Heart left ventricle (tissue), 16 donors: ENCODE data around the gene RPL35. TPM values are rescaled to one million over a fixed set of nuclear protein-coding genes. Genes with fewer than 3 reads are reported as not detected.

Experiments
- ATAC-seq, 4 donors: fragments of 200-7000 bp; cut with Tn5 transposase; one replicate each; pipeline ENCODE4 v1.9.1; 2020 to 2022; ENCODE audit warnings: moderate library complexity in 4 of 4, mild to moderate bottlenecking in 3 of 4, moderate number of reproducible peaks in 1 of 4
- DNase-seq, 5 donors: peaks; one replicate each; pipeline ENCODE4 v3.0.0-alpha.2; 2020
- H3K27ac ChIP-seq, 12 donors: fragments of 200-600 bp; sonication (generic) in 4 of 12; one replicate each; pipeline versions ENCODE4 v1.5.0 to v1.8.0; 2016 to 2022; ENCODE audit warnings: mild to moderate bottlenecking in 2 of 12
- H3K27me3 ChIP-seq, 9 donors: fragments of 200-600 bp; sonication (generic) in 2 of 9; one replicate each; pipeline versions ENCODE4 v1.5.1 to v1.8.0; 2016 to 2022; ENCODE audit warnings: mild to moderate bottlenecking in 3 of 9
- H3K36me3 ChIP-seq, 9 donors: fragments of 200-600 bp; sonication (generic) in 2 of 9; one replicate each; pipeline versions ENCODE4 v1.5.0 to v1.8.0; 2018 to 2022; ENCODE audit warnings: mild to moderate bottlenecking in 2 of 9
- H3K4me1 ChIP-seq, 12 donors: fragments of 200-600 bp; sonication (generic) in 4 of 12; one replicate each; pipeline versions ENCODE4 v1.5.0 to v1.8.0; 2016 to 2022; ENCODE audit warnings: mild to moderate bottlenecking in 3 of 12
- H3K4me3 ChIP-seq, 12 donors: fragments of 200-600 bp; sonication (generic) in 4 of 12; one replicate each; pipeline versions ENCODE4 v1.5.0 to v1.8.0; 2017 to 2022; ENCODE audit warnings: mild to moderate bottlenecking in 9 of 12, moderate library complexity in 4 of 12
- H3K9me3 ChIP-seq, 12 donors: fragments of 200-600 bp; sonication (generic) in 4 of 12; one replicate each; pipeline versions ENCODE4 v1.5.0 to v1.8.0; 2016 to 2022; ENCODE audit warnings: mild to moderate bottlenecking in 1 of 12
- CTCF ChIP-seq, 12 donors: fragments of 200-600 bp; sonication (generic) in 4 of 12; IDR thresholded peaks; one replicate each; pipeline versions ENCODE4 v1.5.0 to v1.8.0; 2018 to 2022; ENCODE audit warnings: antibody characterized with exemption in 12 of 12, mild to moderate bottlenecking in 5 of 12
- POLR2A ChIP-seq, 2 donors: fragments of 450-650 bp; IDR thresholded peaks; one replicate each; pipeline ENCODE4 v1.6.1; 2017; ENCODE audit warnings: antibody characterized with exemption in 2 of 2, mild to moderate bottlenecking in 2 of 2, moderate library complexity in 2 of 2
- WGBS, 4 donors: extraction: QIAGEN DNeasy Blood & Tissue Kit in 2 of 4; methylation state at CpG; one replicate each; pipeline versions ENCODE4 v1.1.5 to v1.1.7; 2013 to 2018; 5-methylcytosine and 5-hydroxymethylcytosine counted together
- intact Hi-C, 10 donors: fragments of 100-400 bp; cut with DNase I; formaldehyde crosslinking; loops; one replicate each; pipeline versions ENCODE4 v1.11.1 to v1.14.2; 2022
- polyA plus RNA-seq, 2 donors: library from polyadenylated mRNA; stranded (reverse); fragments of 200-250 nt; gene quantifications; one replicate each; pipeline ENCODE4 v1.2.3, GENCODE V29; 2013
- total RNA-seq, 9 donors: library from RNA; depleted of rRNA in 2 of 9; stranded (reverse); fragments of >200 nt in 2 of 9; fragmentation: NEBNext Ultra II Directional in 3 of 9; extraction: Animal tissue kit (Norgen Biotek cat#: 25700) in 3 of 9; gene quantifications; one replicate each; pipeline versions ENCODE4 v1.1.0 to v1.2.4, GENCODE V29; 2016 to 2023
- donor health status: ischemic (EF 13 %, LVEDD 7.1; RV severe dilation, severe dysfunction).
- donor health status: healthy with polysubstance abuse.
- donor health status: DM: no; HTN: yes; CAD: no.
- donor health status: DM: no; HTN: no; CAD: no.
- donor health status: ischemic (EF 25% LVEDD 6.9; RV normal size, moderate dysfunction).
- donor health status: ischemic (EF 25% LVEDD 5.7; RV mildly dilated, moderate dysfunction).
- donor health status: healthy.
- donor health status: DM: yes; HTN: yes; CAD: no.
- donor health status: ischemic (EF 35%, LVEDD 5.7; RV mildly dilated, moderate dysfunction).
- donor health status: nonischemic (EF 11% LVEDD 7.7; RV severe dilation, severe dysfunction).
- donor health status: DM: yes; HTN: yes; CAD: no.
- donor health status: PGD.
- donor health status: ischemic (EF 29% LVEDD 5.4; RV normal size, mild dysfunction).
- donor health status: nonischemic (EF 23%, LVEDD 6.1; RV moderate dilation, normal function).

RPL35 gene
- total and polyA plus RNA-seq, 11 donors = 600 to 3,054 (median 868) TPM

- Histone ChIP-seq H3K27ac (no peak overlapping the region), H3K27me3 (no peaks in the 10 kb centered on the region), H3K4me1 (no peaks in the 10 kb centered on the region), H3K36me3 (peaks cover 0 to 76% (median 69%) of the 10 kb centered on the region in 9 donors), H3K9me3 (no peaks in the 10 kb centered on the region), H3K4me3 (no peak overlapping the region)
- ATAC-seq (no peak), DNase-seq (no peak)
- WGBS, 4 donors = 91 to 97% (median 92%) methylated on average over 7 to 9 of the region's 9 CpGs
- TF ChIP-seq POLR2A (IDR thresholded peaks at IDR 0.05) (no peak), CTCF (IDR thresholded peaks at IDR 0.05) (no peak)
- intact Hi-C loops = no loop called here
Measured at GRCh38 chr9:124899845-124900244, 38.1 kb upstream of the RPL35 start.

- H3K4me3 ChIP-seq = no peak overlapping the region
Measured at GRCh38 chr9:124897570-124898460, 36.1 kb upstream of the RPL35 start.

GRCh38 chr9:124894741-124895170 is 33.0 kb upstream of the RPL35 start:
- Histone ChIP-seq H3K36me3 (peaks cover 0 to 89% (median 82%) of the 10 kb centered on the region in 9 donors), H3K4me3 (no peak overlapping the region), H3K4me1 (no peaks in the 10 kb centered on the region), H3K9me3 (no peaks in the 10 kb centered on the region), H3K27me3 (no peaks in the 10 kb centered on the region), H3K27ac (no peak overlapping the region)
- intact Hi-C loops = loop anchor here in 2 of 10 donors (1.0 kb wide), 2 partner anchors 120 to 122 kb away; no protein-coding TSS in a partner anchor
- peak in 9 of 12 donors; percentile 5 to 49 (median 43) for TF ChIP-seq CTCF (IDR thresholded peaks at IDR 0.05)
- TF ChIP-seq POLR2A (IDR thresholded peaks at IDR 0.05) = no peak
- DNase-seq (no peak), ATAC-seq (peak in 2 of 4 donors; percentile 36 to 60)

More at GRCh38 chr9:124897570-124898460, 36.1 kb upstream of the RPL35 start:
- no peak for DNase-seq
- Histone ChIP-seq H3K36me3 (peaks cover 0 to 75% (median 67%) of the 10 kb centered on the region in 9 donors), H3K4me1 (no peaks in the 10 kb centered on the region), H3K27ac (no peak overlapping the region), H3K9me3 (no peaks in the 10 kb centered on the region), H3K27me3 (no peaks in the 10 kb centered on the region)
- TF ChIP-seq CTCF (IDR thresholded peaks at IDR 0.05) (no peak), POLR2A (IDR thresholded peaks at IDR 0.05) (no peak)
- no peak for ATAC-seq
- 85 to 88% (median 86%) methylated on average over 6 of the region's 6 CpGs for WGBS, 4 donors
- intact Hi-C loops = no loop called here

GRCh38 chr9:124894035-124894740 is 32.4 kb upstream of the RPL35 start:
- Histone ChIP-seq H3K9me3 (no peaks in the 10 kb centered on the region), H3K27ac (no peak overlapping the region), H3K4me3 (no peak overlapping the region), H3K27me3 (no peaks in the 10 kb centered on the region), H3K4me1 (no peaks in the 10 kb centered on the region), H3K36me3 (peaks cover 0 to 89% (median 82%) of the 10 kb centered on the region in 9 donors)
- no peak for DNase-seq
- intact Hi-C loops = loop anchor here in 2 of 10 donors (1.0 kb wide), 2 partner anchors 120 to 122 kb away; no protein-coding TSS in a partner anchor
- 83 to 86% (median 85%) methylated on average over 9 of the region's 9 CpGs for WGBS, 4 donors
- ATAC-seq = no peak
- TF ChIP-seq POLR2A (IDR thresholded peaks at IDR 0.05) (no peak), CTCF (IDR thresholded peaks at IDR 0.05) (no peak)
